ENCODE measurements around the gene APC2.
A peak's percentile ranks its signal among the peaks of the same experiment; 100 is the strongest.
"Not testable (repeated sequence)": the region's sequence is repeated elsewhere in the genome, so short reads cannot be mapped to it uniquely, and the experiment has no call there.

APC2 gene

DNA sequence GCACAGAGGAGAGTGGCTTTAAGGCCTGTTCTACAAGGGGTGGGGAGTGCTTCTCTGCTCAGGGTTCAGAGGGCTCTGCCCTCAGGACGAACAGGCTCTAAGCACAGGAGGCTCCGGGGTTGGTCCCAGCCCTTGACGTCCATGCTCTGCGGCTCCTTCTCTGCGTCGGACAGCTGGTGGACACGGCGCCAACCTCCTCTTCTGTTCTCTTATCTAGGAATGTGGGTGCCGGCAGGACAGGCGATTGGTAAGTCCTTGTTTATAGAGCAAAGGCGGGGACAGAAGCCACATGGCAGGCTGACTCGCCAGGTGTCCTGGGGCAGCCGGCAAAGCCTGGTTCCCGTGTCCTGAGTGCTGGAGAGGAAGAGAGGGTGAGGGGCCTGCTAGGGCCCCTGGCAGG is 20.2 kb upstream of the APC2 start:
- no peak for DNase-seq

DNA sequence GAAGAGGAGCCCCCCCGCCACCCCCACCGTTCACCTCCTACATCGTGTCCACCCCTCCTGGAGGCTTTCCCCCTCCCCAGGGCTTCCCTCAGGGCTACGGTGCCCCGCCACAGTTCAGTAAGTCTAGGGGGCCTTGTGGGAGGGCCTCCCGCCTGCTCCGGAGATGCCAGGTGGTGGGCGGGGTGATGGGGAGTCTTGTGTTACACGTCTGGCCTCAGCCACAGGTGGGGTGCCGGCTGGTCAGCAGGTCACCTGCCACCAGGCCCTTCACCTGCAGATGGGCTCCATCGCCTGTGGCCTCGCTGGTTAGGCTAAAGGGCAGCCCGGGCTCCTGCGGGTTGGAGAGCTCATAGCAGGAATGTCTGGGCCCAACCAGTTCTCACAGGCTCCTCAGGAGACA is 19.7 kb upstream of the APC2 start:
- DNase-seq: no peak

DNA sequence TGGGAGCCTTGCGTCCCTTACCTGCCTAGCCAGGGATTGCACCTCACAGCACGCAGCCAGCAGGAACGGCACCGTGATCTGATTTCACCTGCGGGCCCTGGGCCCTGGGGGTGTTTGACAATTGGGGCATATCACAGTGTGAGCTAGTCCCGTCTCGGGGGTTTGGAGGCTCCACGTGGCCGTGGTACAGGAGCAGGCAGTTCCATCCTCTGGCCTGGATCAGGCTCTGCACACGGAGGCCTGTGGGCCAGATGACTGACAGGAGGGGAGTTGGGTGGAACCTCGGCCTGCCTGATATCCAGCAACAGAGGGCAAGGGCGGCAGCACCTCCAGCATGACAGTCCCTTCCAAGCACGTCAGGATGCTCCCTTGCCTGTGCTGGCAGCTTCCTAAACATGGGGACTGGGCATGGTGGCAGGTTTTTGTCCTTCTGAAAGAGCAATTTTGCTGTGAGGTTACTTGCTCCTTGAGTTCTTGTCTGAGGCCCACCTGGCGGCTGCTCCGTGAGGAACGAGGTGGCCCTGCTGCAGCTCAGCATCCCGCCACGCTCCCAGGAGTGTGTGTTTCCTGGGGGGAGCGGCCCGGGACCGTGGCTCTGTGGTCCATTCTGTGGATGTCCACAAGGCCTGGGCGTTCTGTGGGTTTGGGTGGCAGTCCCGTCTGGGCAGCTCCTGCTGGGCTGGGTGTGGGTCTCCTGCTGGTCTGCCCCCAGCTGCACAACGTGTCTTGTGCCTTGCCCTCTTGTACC is 18.0 kb upstream of the APC2 start:
- DNase-seq: no peak

DNA sequence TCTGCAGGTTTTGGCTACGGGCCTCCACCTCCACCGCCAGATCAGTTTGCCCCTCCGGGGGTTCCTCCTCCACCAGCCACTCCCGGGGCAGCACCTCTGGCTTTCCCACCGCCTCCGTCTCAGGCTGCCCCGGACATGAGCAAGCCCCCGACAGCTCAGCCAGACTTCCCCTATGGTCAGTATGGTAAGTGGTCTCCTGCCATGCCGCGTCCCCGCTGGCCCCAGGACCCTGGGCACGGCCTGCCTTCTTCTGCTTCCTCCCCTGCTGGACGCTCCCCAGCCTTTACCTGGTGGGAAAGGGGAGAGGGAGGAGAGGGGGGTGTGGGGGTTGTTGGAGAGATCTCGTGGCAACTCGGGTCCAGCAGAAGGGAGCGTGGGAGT is 17.4 kb upstream of the APC2 start:
- no peak for DNase-seq

GRCh38 chr19:1433119-1434039 is 16.5 kb upstream of the APC2 start:
- no peak for DNase-seq

- no peak for DNase-seq
These were observed 15.9 kb upstream of the APC2 start for GRCh38 chr19:1434040-1434366.

DNA sequence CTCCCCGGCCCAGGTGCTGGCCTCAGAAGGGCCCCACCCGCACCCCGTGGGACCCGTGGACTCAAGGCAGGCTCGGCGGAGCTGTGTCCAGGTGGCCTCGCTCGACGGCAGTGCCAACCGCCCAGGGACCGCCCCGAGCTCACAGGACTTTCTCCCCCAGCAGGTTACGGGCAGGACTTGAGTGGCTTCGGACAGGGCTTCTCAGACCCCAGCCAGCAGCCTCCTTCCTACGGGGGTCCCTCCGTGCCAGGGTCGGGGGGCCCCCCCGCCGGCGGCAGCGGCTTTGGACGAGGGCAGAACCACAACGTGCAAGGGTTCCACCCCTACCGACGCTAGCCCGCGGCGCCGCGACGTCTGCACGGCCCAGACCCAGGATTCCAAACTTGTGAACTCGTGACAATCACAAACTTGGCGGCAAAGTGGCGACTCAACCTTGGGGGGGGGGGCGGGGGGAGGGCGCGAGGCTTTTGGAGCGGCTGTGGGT is 15.3 kb upstream of the APC2 start:
- DNase-seq: no peak

- DNase-seq: no peak
These were observed 14.4 kb upstream of the APC2 start for GRCh38 chr19:1435378-1435989.

DNA sequence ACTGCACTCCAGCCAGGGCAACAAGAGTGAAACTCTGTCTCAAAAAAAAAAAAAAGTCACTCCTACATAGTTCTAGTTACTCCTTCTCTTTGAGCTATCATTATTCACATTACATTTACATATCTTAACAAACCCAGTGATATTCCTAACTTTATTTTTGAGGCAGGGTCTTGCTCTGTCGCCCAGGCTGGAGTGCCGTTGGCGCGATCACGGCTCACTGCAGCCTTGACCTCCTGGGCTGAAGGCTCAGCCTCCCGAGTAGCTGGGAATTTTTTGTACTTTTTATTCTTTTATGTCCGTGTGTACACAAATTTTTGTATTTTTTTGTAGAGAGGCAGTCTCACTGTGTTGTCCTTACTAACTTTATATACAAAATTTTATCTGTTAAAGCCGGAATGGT is 12.3 kb upstream of the APC2 start:
- no peak for DNase-seq

GRCh38 chr19:1438035-1438932 is 11.6 kb upstream of the APC2 start, which contains the start of gene RPS15:
RPS15 (plus strand) TSS chr19:1438396; CDS start chr19:1438426, 30 bp downstream.
- DNase-seq: peak; percentile 95

GRCh38 chr19:1438933-1439354 is 11.0 kb upstream of the APC2 start:
- DNase-seq: no peak

DNA sequence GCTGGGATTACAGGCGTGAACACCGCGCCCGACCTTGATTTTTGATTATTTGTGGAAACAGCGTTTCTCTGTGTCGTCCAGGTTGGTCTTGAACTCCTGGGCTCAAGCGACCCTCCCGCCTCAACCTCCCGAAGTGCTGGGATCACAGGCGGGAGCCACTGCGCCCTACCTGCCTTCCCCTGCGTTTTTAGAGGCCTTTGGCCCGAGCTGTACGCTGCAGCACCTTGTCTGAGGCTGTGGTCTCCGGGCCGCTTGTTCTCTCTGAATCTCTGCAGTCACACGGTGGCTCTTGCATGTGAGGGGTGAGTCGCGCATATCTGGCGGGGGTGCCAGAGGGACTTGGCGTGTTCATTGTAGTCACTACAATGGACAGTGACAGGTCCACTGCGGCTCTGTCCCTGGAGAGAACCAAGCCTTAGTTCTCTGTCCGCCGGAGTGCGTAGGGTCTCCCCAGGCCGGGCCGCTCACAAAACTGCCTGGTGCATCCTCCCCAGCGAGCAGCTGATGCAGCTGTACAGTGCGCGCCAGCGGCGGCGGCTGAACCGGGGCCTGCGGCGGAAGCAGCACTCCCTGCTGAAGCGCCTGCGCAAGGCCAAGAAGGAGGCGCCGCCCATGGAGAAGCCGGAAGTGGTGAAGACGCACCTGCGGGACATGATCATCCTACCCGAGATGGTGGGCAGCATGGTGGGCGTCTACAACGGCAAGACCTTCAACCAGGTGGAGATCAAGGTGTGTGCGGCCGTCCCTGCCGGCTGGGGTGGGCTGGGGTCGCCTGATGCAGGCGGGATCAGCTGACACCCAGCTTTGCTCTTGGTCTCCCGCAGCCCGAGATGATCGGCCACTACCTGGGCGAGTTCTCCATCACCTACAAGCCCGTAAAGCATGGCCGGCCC is 10.2 kb upstream of the APC2 start:
- not testable (repeated sequence) for DNase-seq

DNA sequence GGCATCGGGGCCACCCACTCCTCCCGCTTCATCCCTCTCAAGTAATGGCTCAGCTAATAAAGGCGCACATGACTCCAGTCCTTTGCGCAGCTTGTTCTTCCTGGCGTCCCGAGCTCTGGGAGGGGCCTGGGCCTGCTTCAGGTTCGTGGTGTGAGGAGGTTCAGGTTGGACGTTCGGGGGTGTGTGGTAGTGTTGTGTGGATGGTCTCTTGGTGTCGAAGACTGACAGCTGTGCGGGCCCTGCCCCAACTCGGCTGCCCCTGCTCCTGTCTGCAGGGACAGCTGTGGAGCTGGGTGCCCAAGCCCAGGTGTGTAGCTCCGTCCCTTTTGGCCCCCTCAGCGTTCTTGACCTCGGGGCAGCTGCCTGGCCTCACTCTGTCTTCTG is 9.5 kb upstream of the APC2 start:
- DNase-seq: no peak

GRCh38 chr19:1441022-1441426 is 8.9 kb upstream of the APC2 start:
- DNase-seq: no peak

DNA sequence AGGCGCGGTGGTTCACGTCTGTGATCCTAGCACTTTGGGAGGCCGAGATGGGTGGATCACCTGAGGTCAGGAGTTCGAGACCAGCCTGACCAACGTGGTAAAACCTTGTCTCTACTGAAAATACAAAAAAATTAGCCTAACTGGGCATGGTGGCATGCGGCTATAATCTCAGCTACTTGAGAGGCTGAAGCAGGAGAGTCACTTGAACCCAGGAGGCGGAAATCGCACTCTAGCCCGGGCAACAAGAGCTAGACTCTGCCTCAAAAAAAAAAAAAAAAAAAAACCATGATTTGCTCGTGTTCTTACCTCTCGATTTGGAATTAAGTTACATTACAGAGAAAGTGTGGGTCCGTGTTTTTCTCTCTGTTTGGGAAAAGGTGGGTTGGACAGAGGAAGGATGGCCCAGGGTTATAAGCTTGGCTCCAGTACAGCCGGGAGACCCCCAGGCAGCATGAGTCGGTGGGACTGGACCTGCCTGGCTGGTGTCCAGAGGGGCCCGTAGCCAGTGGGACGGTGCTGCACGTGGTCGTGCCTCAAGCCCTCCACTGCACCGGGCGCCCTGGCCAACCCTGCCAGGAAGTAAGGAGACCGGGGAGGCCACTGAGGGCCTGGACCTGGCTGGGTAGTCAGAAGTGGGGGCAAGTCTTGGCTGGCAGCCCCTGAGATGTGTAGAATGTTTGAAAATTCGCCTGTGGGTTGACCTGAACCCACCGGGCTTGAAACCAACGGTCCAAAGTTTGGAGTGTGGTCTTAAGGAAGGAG is 8.1 kb upstream of the APC2 start:
- DNase-seq: no peak

DNA sequence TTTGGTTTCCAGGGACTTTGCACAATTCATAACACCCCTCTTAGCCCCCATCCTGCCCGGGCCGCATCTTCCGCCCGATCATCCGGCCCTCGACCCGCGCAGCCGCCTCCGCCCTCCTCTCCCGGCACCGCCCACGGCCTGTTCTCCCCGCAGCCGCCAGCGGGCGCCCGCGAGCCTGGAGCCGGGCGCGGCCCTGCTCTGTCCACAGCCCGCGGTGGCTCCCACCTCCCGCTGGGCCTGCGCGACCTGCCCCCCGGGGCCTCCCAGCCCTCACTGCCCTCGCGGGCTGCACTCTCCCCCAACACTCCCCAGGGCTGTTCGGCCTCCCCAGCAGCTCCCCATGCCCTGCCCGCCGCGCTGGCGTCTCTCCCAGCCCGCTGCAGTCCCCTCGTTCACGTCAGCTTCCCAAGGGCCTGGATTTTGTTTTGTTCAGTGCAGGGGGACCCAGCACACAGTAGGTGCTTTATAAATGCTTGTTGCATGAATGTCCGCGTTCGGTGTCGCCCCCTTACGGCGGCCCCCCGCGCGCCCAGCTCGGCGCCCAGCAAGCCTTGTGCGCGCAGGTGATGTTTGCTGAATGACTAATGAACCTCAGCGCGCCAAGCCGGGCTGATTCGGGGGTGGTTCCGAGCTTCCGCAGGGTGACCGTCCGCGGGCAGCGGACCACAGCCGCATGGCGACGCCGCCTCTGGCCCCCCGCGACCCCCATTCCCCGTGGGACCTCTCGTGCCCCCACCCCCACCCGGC is 4.6 kb upstream of the APC2 start:
- peak; percentile 66 for DNase-seq

- no peak for DNase-seq
These were observed 3.8 kb upstream of the APC2 start for GRCh38 chr19:1445932-1446712.

- no peak for DNase-seq
These were observed 3.0 kb upstream of the APC2 start for GRCh38 chr19:1446713-1447481.
